Heart right ventricle (tissue), 16 donors: ENCODE results near the gene FIP1L1. TPM values are rescaled to one million over a fixed set of nuclear protein-coding genes. Genes with fewer than 3 reads are reported as not detected.

Experiments
- ATAC-seq, 8 donors: fragments of 200-7000 bp; cut with Tn5 transposase; one replicate each; pipeline ENCODE4 v1.9.1; 2020; ENCODE audit warnings: mild to moderate bottlenecking in 8 of 8, moderate library complexity in 8 of 8, moderate number of reproducible peaks in 1 of 8
- DNase-seq, 2 donors: peaks; one replicate each; pipeline ENCODE4 v3.0.0-alpha.2; 2020
- H3K27ac ChIP-seq, 10 donors: fragments of 200-600 bp; sonication (generic) in 2 of 10; one replicate each; pipeline versions ENCODE4 v1.5.0 to v1.8.0; 2020 to 2022; ENCODE audit warnings: mild to moderate bottlenecking in 3 of 10
- H3K27me3 ChIP-seq, 7 donors: fragments of 200-600 bp; one replicate each; pipeline ENCODE4 v1.8.0; 2021 to 2022; ENCODE audit warnings: mild to moderate bottlenecking in 2 of 7
- H3K36me3 ChIP-seq, 9 donors: fragments of 200-600 bp; sonication (generic) in 1 of 9; one replicate each; pipeline versions ENCODE4 v1.5.0 to v1.8.0; 2020 to 2022; ENCODE audit warnings: mild to moderate bottlenecking in 2 of 9
- H3K4me1 ChIP-seq, 9 donors: fragments of 200-600 bp; sonication (generic) in 1 of 9; one replicate each; pipeline versions ENCODE4 v1.5.0 to v1.8.0; 2020 to 2022; ENCODE audit warnings: mild to moderate bottlenecking in 4 of 9
- H3K4me3 ChIP-seq, 10 donors: fragments of 200-600 bp; sonication (generic) in 2 of 10; one replicate each; pipeline versions ENCODE4 v1.5.0 to v1.8.0; 2020 to 2022; ENCODE audit warnings: mild to moderate bottlenecking in 7 of 10, moderate library complexity in 2 of 10
- H3K9me3 ChIP-seq, 11 donors: fragments of 200-600 bp in 10 of 11; sonication (generic) in 2 of 11; one replicate each; pipeline versions ENCODE4 v1.5.0 to v1.8.0; 2013 to 2022; ENCODE audit warnings: mild to moderate bottlenecking in 2 of 11, control low read depth in 1 of 11, moderate library complexity in 1 of 11
- CTCF ChIP-seq, 9 donors: fragments of 200-600 bp; sonication (generic) in 2 of 9; IDR thresholded peaks; one replicate each; pipeline versions ENCODE4 v1.5.0 to v1.8.0; 2021 to 2022; ENCODE audit warnings: antibody characterized with exemption in 9 of 9, mild to moderate bottlenecking in 5 of 9, moderate library complexity in 1 of 9
- WGBS, 2 donors: extraction: QIAGEN DNeasy Blood & Tissue Kit; methylation state at CpG; one replicate each; pipeline ENCODE4 v1.1.7; 2013; ENCODE audit warnings: inconsistent platforms in 1 of 2; 5-methylcytosine and 5-hydroxymethylcytosine counted together
- intact Hi-C, 10 donors: fragments of 100-400 bp; cut with DNase I; formaldehyde crosslinking; loops; one replicate each; pipeline versions ENCODE4 v1.11.1 to v1.14.2; 2022
- polyA plus RNA-seq, 2 donors: library from polyadenylated mRNA; stranded (reverse); fragments of 200-250 nt; gene quantifications; one replicate each; pipeline ENCODE4 v1.2.3, GENCODE V29; 2013
- total RNA-seq, 10 donors: library from RNA; stranded (reverse); fragmentation: NEBNext Ultra II Directional in 3 of 10; extraction: Animal tissue kit (Norgen Biotek cat#: 25700) in 3 of 10; gene quantifications; one replicate each; pipeline versions ENCODE4 v1.2.1 to v1.2.4, GENCODE V29; 2021 to 2023
- donor health status: Arrhythmogenic right ventricular cardiomyopathy.
- donor health status: ischemic (EF 13 %, LVEDD 7.1; RV severe dilation, severe dysfunction).
- donor health status: healthy with polysubstance abuse.
- donor health status: DM: no; HTN: yes; CAD: no.
- donor health status: DM: no; HTN: no; CAD: no.
- donor health status: ischemic (EF 25% LVEDD 6.9; RV normal size, moderate dysfunction).
- donor health status: ischemic (EF 25% LVEDD 5.7; RV mildly dilated, moderate dysfunction).
- donor health status: healthy.
- donor health status: DM: yes; HTN: yes; CAD: no.
- donor health status: Ischemic cardiomyopathy.
- donor health status: ischemic (EF 35%, LVEDD 5.7; RV mildly dilated, moderate dysfunction).
- donor health status: nonischemic (EF 11% LVEDD 7.7; RV severe dilation, severe dysfunction).
- donor health status: DM: yes; HTN: yes; CAD: no.
- donor health status: PGD.
- donor health status: ischemic (EF 29% LVEDD 5.4; RV normal size, mild dysfunction).
- donor health status: nonischemic (EF 23%, LVEDD 6.1; RV moderate dilation, normal function).

The FIP1L1 gene
- total and polyA plus RNA-seq, 12 donors: 26.9 to 47.0 (median 29.7) TPM

- Histone ChIP-seq H3K4me3 (no peak overlapping the region), H3K27ac (peak overlapping the region in 4 of 10 donors; percentile 12 to 65 (median 25)), H3K36me3 (peaks cover 0 to 11% (median 0%) of the 10 kb centered on the region in 9 donors), H3K4me1 (peaks cover 0 to 16% (median 8%) of the 10 kb centered on the region in 9 donors), H3K9me3 (no peaks in the 10 kb centered on the region), H3K27me3 (peaks cover 0 to 5% (median 0%) of the 10 kb centered on the region in 7 donors)
- 73 to 75% methylated on average over 6 of the region's 6 CpGs for WGBS, 2 donors
- DNase-seq: no peak
- TF ChIP-seq CTCF (IDR thresholded peaks at IDR 0.05): no peak
- no peak for ATAC-seq
- intact Hi-C loops: loop anchor here in 7 of 10 donors (5.0 to 10.0 kb wide), 9 partner anchors 162 to 744 kb away; partner anchors contain the start of gene PDGFRA (in 1 of the 7)
Measured at GRCh38 chr4:53490161-53490956, 112.9 kb downstream of the FIP1L1 start.

- Histone ChIP-seq H3K27ac (peak overlapping the region in 4 of 10 donors; percentile 12 to 65 (median 25)), H3K4me3 (no peak overlapping the region), H3K27me3 (peaks cover 0 to 5% (median 0%) of the 10 kb centered on the region in 7 donors), H3K36me3 (peaks cover 0 to 14% (median 0%) of the 10 kb centered on the region in 9 donors), H3K4me1 (peaks cover 0 to 16% (median 8%) of the 10 kb centered on the region in 9 donors), H3K9me3 (no peaks in the 10 kb centered on the region)
- WGBS, 2 donors: 36 to 52% methylated on average over 3 of the region's 3 CpGs
- ATAC-seq (peak in 6 of 8 donors; percentile 42 to 72 (median 52)), DNase-seq (peak in 1 of 2 donors; percentile 30)
- peak; percentile 37 to 78 (median 71) for TF ChIP-seq CTCF (IDR thresholded peaks at IDR 0.05)
- intact Hi-C loops: loop anchor here in 7 of 10 donors (5.0 to 10.0 kb wide), 9 partner anchors 161 to 744 kb away; partner anchors contain the start of gene PDGFRA (in 1 of the 7)
Measured at GRCh38 chr4:53490965-53491622, 113.7 kb downstream of the FIP1L1 start.

GRCh38 chr4:53494851-53495250 is 117.4 kb downstream of the FIP1L1 start:
- intact Hi-C loops: loop anchor here in 7 of 10 donors (5.0 to 10.0 kb wide), 9 partner anchors 157 to 740 kb away; partner anchors contain the start of gene PDGFRA (in 1 of the 7)
- DNase-seq (no peak), ATAC-seq (no peak)
- H3K9me3 ChIP-seq: no peaks in the 10 kb centered on the region
- peaks cover 0 to 19% (median 0%) of the 10 kb centered on the region in 9 donors for H3K36me3 ChIP-seq
- TF ChIP-seq CTCF (IDR thresholded peaks at IDR 0.05): no peak
- peaks cover 0 to 28% (median 15%) of the 10 kb centered on the region in 9 donors for H3K4me1 ChIP-seq
- 93 to 96% methylated on average over 6 of the region's 6 CpGs for whole genome bisulfite sequencing, 2 donors
- no peak overlapping the region for H3K27ac ChIP-seq
- H3K27me3 ChIP-seq: peaks cover 0 to 1% (median 0%) of the 10 kb centered on the region in 7 donors
- H3K4me3 ChIP-seq: no peak overlapping the region
